HG02840 (cell line): ENCODE results near the gene LY6G6D.

Source experiments
- ATAC-seq: cut with Tn5 transposase; IDR thresholded peaks from one replicate; pipeline ENCODE4 v1.9.1; 2021; ENCODE audit warnings: mild to moderate bottlenecking, moderate library complexity, moderate number of reproducible peaks; ENCODE audit not compliant: unreplicated experiment, low FRiP score

The LY6G6D gene

GRCh38 chr6:31733734-31734133, 18.6 kb downstream of the LY6G6D start:
- ATAC-seq = no peak

- no peak for ATAC-seq
Observed at GRCh38 chr6:31734247-31734820, 19.2 kb downstream of the LY6G6D start.

- ATAC-seq = no peak
Observed at GRCh38 chr6:31734821-31735406, 19.8 kb downstream of the LY6G6D start.

GRCh38 chr6:31736021-31736767, 21.0 kb downstream of the LY6G6D start, which contains the start of gene CLIC1:
TSS of gene CLIC1 (minus strand) at chr6:31736530. CDS start at chr6:31736300, 230 bp downstream.
- no peak for ATAC-seq

- ATAC-seq = no peak
Observed at GRCh38 chr6:31736768-31737314, 21.7 kb downstream of the LY6G6D start.

GRCh38 chr6:31737315-31737990, 22.3 kb downstream of the LY6G6D start:
- ATAC-seq = no peak

- ATAC-seq = no peak
Observed at GRCh38 chr6:31737991-31738979, 23.1 kb downstream of the LY6G6D start.

- ATAC-seq = peak; percentile 69
Observed at GRCh38 chr6:31739639-31740396, 24.7 kb downstream of the LY6G6D start, which contains the start of gene MSH5. TSS of gene MSH5 (plus strand) at chr6:31740005. CDS start at chr6:31740467, 462 bp downstream.

- ATAC-seq = no peak
Observed at GRCh38 chr6:31740397-31741223, 25.5 kb downstream of the LY6G6D start.

GRCh38 chr6:31741815-31742214, 26.7 kb downstream of the LY6G6D start:
- no peak for ATAC-seq

- ATAC-seq = no peak
Observed at GRCh38 chr6:31742894-31743293, 27.7 kb downstream of the LY6G6D start.

GRCh38 chr6:31744422-31744821, 29.3 kb downstream of the LY6G6D start:
- ATAC-seq = no peak

GRCh38 chr6:31749301-31750036, 34.3 kb downstream of the LY6G6D start:
- no peak for ATAC-seq

- ATAC-seq = no peak
Observed at GRCh38 chr6:31750411-31751022, 35.4 kb downstream of the LY6G6D start.

GRCh38 chr6:31752739-31753319, 37.7 kb downstream of the LY6G6D start:
- ATAC-seq = no peak

GRCh38 chr6:31758281-31758680, 43.1 kb downstream of the LY6G6D start:
- no peak for ATAC-seq

- ATAC-seq = no peak
Observed at GRCh38 chr6:31760790-31761189, 45.6 kb downstream of the LY6G6D start.
